GM19468 (cell line): ENCODE measurements around the gene MBP.
"Not testable (repeated sequence)": the region's sequence is repeated elsewhere in the genome, so short reads cannot be mapped to it uniquely, and the experiment has no call there.

ENCODE experiments used
- ATAC-seq: cut with Tn5 transposase; IDR thresholded peaks from one replicate; pipeline ENCODE4 v1.9.1; 2021; ENCODE audit warnings: mild to moderate bottlenecking, moderate library complexity, moderate number of reproducible peaks; ENCODE audit not compliant: unreplicated experiment; ENCODE audit errors: extremely low read depth

The MBP gene

DNA sequence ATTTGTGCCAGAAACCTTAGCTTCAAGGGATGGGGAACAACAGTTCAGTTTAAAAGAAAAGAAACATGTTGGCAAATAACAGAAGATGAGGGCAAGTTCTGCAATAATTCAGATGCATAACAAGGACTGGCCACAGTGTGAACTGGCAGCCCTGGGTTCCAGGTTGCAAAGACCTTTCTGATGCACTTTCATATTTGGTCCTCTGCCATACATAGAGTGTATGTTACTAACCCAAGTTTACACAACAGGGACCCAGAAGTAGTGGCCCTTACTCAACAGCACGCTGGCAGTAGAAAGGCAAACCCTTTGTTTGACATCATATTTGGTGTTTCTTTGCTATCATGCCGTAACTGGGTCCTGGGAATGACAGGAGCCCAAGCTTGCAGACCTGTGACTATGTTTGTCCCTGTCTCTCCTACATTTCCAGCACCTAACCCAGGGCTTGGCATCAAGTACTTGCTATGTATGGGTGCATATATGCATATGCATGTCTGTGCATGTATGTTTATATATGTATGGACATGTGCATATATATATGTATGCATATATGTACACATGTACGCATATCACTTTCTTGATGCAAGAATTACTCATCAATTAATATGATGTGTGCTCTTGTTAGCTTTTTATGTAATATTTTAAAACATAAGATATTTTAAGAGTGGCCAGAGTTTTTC, 94.3 kb downstream of the MBP start:
- no peak for ATAC-seq

DNA sequence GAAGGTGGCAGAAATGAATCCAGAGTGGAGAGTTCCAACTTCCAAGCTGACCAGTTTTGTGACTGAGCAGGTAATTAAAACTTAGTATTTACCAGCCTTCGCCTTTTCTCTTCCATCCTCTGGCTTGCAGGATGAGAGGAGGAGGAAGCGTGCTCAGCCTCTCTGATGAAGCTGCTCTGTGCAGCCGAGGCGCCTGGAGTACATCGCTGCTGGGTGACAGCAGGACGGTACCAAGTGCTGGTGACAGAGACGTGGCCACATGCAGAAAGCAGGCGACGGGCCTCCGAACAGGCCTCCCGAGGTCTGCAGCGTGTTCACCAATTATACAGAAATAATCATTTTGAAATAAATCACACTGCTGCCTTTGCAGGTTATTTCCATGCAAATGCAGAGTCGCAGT, 95.0 kb downstream of the MBP start:
- no peak for ATAC-seq

GRCh38 chr18:77035380-77036187, 97.0 kb downstream of the MBP start:
- ATAC-seq, result no peak

DNA sequence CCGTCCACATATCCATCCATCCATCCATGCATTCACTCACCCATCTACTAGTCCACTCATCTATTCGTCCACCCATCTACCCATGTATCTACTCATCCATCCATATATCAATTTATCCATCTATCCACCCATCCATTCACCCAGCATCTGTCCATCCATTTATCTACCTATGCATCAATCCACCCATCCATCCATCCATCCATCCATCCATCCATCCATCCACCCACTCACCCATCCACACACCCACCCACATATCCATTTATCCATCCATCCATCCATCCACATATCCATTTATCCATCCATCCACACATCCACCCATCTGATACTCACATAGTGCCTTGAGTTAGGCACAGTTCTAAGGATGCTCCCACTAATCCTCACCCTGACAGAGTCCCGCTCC, 99.0 kb downstream of the MBP start:
- ATAC-seq, result no peak

- no peak for ATAC-seq
Measured at GRCh38 chr18:77032181-77032701, 100.3 kb downstream of the MBP start.

DNA sequence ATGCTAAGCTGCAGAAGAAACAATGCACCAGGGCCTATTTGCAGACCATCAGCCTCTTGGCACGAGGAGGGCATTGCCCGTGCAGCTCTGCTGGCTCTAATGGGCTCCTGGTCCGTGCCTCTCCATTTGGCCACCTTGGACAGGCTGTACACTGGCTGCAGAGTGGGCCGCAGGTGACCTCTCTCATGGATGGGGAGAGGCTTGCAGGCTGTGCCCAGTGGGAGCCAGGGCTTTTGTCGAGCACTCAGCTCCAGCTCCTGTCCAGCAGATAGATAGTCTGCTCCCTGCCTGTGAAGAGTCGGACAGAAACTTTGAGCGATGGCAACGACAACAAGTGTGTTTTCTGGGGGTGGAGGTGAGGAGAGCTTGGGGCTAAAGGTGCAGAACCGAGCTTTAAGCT, 100.9 kb downstream of the MBP start:
- no peak for ATAC-seq

DNA sequence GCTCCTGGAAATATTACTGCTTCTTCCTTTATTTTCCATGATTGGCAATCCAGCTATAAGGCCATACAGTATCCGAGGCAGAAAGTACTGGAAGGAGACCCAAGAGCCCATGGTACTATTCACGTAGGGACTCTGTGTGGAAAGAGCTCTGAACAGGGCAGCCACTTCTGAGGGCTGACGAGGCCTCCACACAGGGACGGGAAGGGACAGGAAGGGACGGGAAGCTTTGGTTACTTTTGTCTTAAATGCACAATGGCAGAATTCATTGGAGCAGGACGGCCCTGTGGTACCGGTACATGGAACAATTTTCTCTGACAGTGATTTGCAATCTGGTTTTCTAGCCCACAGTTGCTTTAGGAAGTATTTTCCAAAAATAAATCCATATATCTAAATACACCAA, 102.4 kb downstream of the MBP start:
- ATAC-seq, result no peak

DNA sequence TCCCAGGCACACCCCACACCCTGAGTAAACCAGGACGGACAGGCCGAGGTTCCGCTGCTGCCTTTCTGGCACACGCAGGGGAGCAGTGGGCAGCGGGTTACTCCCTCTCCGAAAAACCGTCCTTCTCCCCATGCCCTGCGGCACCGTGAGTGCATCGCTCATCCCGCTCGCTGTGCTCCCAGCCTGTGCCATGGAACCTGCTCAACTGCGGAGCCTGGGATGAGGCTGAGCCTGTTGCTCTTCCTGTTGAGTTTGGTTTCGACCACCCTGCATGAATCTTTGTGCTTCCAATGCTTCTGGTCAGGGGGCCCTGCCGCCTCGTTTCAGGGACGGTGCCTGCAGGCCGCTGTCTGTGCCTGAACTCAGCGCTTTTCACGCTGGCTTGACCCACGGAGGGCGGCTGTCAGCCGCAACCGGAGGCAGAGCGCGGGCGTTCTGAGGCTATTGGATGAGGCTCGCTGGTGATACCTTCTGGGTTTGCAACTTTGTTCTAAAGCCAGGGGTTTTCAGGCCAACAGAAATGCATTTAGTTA, 106.7 kb downstream of the MBP start:
- ATAC-seq, result no peak

DNA sequence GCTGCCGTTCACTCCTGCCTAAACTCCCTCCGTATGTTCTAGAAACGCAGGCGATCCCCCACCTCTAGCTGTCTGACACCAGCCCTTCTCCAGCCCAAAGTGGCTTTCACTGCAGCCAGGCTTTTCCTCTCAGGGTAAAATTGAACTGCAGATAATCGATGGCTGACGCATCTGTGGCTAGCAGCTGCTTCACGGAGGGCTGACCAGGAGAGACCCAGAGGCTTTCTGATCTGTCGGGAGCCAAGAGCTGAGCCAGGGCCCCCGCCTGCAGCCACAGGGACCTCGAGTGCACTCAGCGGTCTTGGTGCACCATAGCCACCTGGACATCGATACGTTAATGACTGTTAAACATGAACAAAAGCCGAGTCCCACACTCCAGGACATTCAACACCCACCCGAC, 107.5 kb downstream of the MBP start:
- no peak for ATAC-seq

GRCh38 chr18:77024476-77024875, 108.1 kb downstream of the MBP start:
- no peak for ATAC-seq

- ATAC-seq, result no peak
Measured at GRCh38 chr18:77023102-77023782, 109.3 kb downstream of the MBP start.

DNA sequence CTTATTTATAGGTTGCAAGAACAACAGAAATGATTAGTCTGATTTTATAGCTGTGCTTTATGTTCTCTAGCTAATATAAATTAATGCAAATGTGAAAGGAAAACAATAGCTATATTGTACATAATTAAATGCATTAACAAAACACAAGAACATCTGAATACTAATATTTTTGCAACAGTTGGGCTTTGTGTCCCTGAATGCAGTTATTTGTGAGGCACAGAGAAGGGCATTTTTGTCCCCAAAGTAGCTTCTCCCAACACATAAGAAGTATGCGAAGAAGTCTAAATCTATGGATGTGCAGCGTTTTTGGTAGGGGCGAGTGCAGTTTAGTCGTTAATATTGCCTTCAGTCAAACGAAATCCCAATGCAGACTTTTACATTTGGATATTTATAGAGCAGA, 110.0 kb downstream of the MBP start:
- ATAC-seq, result no peak

- no peak for ATAC-seq
Measured at GRCh38 chr18:77022116-77022515, 110.5 kb downstream of the MBP start.

- ATAC-seq, result not testable (repeated sequence)
Measured at GRCh38 chr18:77021478-77021877, 111.1 kb downstream of the MBP start.

DNA sequence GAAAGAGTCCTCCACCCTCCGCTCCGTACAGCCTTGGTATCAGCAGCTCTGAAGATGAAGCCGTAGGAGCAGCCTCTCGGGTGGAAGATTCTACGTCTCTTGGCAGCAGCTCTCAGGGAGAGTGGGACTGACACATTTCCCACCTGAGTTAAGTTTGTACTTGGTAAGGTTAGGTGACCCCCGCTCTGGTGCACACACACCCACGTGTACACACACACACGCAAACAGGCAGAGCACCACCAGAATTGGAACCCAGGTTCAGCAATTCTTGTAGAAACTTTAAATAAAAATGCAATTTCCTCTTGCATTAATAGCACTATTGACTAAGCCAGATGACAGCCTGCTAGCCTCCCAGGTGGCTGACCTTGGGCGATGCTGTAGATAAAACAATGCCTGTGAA, 111.5 kb downstream of the MBP start:
- no peak for ATAC-seq

DNA sequence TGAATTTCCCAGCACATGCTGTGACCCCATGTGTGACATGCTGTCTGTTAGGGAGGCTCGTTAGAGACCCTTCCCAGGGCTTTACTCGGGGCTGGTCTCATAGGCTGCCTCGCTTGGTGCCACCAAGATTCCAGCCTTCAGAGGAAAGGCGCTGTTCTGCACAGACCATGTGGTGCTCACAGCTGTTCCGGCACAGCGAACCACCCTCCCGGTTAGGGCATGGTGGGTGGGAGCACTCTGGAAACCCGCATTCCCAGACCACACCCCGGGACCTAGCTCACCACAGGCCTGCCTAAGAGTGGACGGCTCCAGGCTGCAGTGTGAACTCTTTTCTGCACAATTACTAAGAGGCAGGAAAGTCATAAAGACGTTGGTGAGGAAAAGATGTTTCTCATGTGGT, 112.0 kb downstream of the MBP start:
- no peak for ATAC-seq

DNA sequence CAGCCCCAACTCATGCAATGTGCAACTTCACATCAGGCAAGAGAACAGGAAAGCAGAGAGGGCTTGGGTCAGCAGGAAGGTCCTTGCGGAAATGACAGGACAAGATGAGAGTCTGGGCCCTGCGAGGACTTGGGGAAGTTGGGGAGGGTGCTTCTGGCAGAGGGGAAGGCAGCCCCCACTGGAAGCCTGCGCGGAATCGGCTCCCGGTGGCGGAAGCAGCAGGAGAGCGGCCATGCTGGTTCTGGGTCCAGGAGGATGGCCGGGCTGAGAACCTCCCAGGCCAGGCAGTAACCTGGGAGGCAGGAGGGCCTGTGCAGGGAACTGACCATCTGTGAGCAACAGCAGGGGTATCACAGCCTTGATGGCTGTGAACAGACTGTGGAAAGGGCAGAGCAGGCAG, 112.9 kb downstream of the MBP start:
- no peak for ATAC-seq

DNA sequence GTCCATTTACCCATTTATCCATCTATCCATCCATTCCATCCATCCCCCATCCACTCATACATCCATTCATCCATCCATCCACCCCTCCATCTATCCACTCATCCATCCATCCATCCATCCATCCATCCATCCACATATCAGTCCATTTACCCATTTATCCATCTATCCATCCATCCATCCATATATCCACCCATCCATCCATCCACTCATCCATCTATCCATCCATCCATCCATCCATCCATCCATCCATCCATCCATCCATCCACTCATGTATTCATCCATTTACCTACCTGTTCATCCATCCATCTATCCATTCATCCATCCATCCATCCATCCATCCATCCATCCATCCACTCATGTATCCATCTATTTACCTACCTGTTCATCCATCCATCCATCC, 113.9 kb downstream of the MBP start:
- ATAC-seq, result not testable (repeated sequence)

DNA sequence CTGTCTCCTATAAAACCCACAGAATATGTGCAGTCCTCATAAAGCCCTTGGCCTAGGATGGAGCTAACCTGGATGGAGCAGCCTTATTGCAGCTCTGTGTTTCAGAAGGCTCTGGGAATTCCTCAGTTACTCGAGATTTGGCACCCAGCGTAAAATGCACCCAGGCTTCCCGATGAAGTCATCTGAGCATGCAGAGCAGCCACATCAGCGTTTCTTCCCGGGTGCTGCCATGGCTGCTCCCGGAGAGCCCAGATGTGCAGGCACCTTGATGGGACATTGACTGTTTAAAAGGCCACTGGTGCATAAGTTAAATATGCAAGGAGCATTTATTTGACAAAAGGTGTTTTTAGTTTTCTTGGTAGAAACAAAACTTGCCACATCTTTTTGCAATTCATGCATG, 115.2 kb downstream of the MBP start:
- ATAC-seq, result no peak

DNA sequence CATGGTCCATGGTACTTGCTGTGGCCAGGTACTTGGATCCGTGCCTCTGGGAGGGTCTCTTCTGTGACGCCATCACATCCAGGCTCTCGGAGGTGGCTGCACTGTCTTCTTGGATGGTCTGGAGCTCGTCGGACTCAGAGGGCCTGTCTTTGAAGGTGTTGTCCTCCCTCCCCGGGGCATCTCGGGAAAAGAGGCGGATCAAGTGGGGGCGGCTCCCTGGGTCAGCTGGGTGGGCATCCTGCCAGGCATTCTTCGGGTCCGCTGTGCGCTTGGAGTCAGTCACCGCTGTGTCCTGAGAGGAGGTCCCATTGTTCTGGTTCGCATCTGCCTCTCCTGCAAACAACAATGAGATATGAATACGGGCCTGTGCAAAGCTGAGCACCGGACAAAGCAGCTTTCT, 115.6 kb downstream of the MBP start:
- ATAC-seq, result no peak
